Inferior parietal cortex (tissue), 1 donor: ENCODE measurements around the gene PAPOLA.
"Not testable (repeated sequence)": the region's sequence is repeated elsewhere in the genome, so short reads cannot be mapped to it uniquely, and the experiment has no call there.

Source experiments
- DNase-seq: peaks from one replicate; pipeline ENCODE4 v3.0.0-alpha.2; 2016; ENCODE audit errors: extremely low spot score

PAPOLA gene

GRCh38 chr14:96502621-96503305 is 581 bp downstream of the PAPOLA start:
- DNase-seq: peak; percentile 30

GRCh38 chr14:96503306-96503679 is 1.1 kb downstream of the PAPOLA start:
- no peak for DNase-seq

- DNase-seq: not testable (repeated sequence)
Observed at GRCh38 chr14:96504353-96504752, 2.2 kb downstream of the PAPOLA start.

- no peak for DNase-seq
Observed at GRCh38 chr14:96507723-96508122, 5.5 kb downstream of the PAPOLA start.

GRCh38 chr14:96508900-96509299 is 6.7 kb downstream of the PAPOLA start:
- DNase-seq: no peak

- no peak for DNase-seq
Observed at GRCh38 chr14:96509457-96510090, 7.4 kb downstream of the PAPOLA start.

- no peak for DNase-seq
Observed at GRCh38 chr14:96511146-96511545, 9.0 kb downstream of the PAPOLA start.

GRCh38 chr14:96511667-96512066 is 9.5 kb downstream of the PAPOLA start:
- no peak for DNase-seq

GRCh38 chr14:96512122-96512521 is 9.9 kb downstream of the PAPOLA start:
- DNase-seq: no peak

GRCh38 chr14:96512602-96513397 is 10.6 kb downstream of the PAPOLA start:
- no peak for DNase-seq

- DNase-seq: no peak
Observed at GRCh38 chr14:96514694-96515093, 12.5 kb downstream of the PAPOLA start.

GRCh38 chr14:96515731-96516130 is 13.5 kb downstream of the PAPOLA start:
- DNase-seq: no peak

- no peak for DNase-seq
Observed at GRCh38 chr14:96516351-96516750, 14.2 kb downstream of the PAPOLA start.

- DNase-seq: no peak
Observed at GRCh38 chr14:96519970-96520369, 17.8 kb downstream of the PAPOLA start.

- DNase-seq: no peak
Observed at GRCh38 chr14:96525452-96525851, 23.3 kb downstream of the PAPOLA start.

GRCh38 chr14:96532632-96533031 is 30.4 kb downstream of the PAPOLA start:
- no peak for DNase-seq

GRCh38 chr14:96536807-96537206 is 34.6 kb downstream of the PAPOLA start:
- no peak for DNase-seq

- no peak for DNase-seq
Observed at GRCh38 chr14:96538097-96538989, 36.2 kb downstream of the PAPOLA start.

- no peak for DNase-seq
Observed at GRCh38 chr14:96538990-96539317, 36.8 kb downstream of the PAPOLA start.

GRCh38 chr14:96554315-96554910 is 52.2 kb downstream of the PAPOLA start:
- DNase-seq: no peak

- no peak for DNase-seq
Observed at GRCh38 chr14:96559571-96559970, 57.4 kb downstream of the PAPOLA start.

GRCh38 chr14:96564389-96564788 is 62.2 kb downstream of the PAPOLA start:
- DNase-seq: no peak
